ENCODE measurements around the gene UBE2S. TPM values are rescaled to one million over a fixed set of nuclear protein-coding genes. Genes with fewer than 3 reads are reported as not detected.
"Not testable (repeated sequence)": the region's sequence is repeated elsewhere in the genome, so short reads cannot be mapped to it uniquely, and the experiment has no call there.

Gene UBE2S
- total RNA-seq, 1 experiment from 2014 or later, result 254 TPM

DNA sequence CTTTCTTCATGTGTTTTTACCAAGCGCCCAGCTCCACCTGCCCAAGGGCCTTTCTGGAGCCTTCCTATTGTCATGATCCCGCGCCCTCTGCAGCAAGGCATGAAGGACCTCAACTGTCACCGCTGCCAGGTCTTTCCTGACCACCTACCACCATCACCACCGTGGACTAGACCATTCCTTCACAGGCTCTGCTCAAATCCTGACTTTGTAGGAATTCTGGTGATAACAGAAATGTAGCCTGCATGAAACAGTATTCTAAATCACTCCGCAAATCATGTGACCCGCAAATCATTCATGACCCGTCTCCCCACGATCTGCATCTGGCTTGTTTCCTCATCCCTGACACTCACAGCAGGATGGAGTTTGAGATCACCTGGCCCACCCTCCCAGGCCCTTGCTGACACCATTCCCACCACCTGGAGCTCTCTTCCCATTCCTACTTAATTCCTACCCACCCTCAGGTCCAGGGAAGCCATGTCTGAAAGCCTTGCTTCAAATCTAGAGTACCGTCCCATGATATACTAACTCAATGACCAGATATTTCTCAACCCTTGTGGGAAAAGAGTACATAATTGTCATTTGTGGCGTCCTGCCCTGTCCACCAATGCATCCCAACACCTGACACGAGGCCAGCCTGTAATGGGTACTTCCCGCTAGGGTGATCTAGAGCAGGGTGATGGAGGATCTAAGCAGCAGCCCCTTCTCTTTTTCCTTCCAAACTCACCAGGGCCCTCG, 1.3 kb downstream of the UBE2S start:
- no peak for DNase-seq (ENCODE audit: low read depth)

DNA sequence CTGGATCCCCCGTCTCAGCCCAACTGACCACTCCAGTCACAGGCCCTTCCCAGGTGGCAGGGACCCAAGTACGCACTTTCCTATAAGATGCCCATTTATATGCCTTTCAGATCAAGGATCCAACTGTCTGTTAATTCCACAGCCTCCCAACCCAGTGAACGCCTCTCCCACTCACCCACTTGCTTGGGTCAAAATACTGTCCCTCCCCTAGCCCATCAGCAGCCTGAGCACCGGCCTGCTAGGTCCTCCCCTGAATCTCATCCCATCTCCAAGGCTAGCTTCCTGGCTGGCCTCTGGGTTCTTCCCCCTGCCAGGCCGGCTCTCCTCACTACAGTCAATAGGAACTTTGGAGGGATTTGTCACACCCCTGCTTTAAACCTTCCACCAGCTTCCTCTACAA, 1.9 kb downstream of the UBE2S start:
- DNase-seq (ENCODE audit: low read depth), result no peak

DNA sequence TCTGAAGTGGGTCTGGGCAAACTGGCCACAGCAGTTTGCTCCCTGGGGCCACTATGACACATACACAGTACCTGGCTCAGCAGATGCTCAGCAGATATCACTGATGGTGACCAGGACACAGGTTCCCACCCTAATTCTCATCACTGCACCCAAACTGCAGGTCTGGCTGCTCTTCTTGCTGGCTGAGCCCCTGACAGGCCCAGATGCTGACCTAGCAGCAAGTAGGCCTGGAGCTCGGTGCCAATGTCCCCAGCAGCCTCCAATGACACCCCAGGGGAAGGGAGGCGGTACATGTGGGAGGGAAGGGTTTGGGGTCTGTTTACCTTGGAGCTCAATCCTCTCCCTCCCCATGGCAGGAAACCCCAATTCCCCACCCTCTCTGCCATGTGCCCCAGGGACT, 5.1 kb downstream of the UBE2S start:
- no peak for DNase-seq (ENCODE audit: low read depth)

DNA sequence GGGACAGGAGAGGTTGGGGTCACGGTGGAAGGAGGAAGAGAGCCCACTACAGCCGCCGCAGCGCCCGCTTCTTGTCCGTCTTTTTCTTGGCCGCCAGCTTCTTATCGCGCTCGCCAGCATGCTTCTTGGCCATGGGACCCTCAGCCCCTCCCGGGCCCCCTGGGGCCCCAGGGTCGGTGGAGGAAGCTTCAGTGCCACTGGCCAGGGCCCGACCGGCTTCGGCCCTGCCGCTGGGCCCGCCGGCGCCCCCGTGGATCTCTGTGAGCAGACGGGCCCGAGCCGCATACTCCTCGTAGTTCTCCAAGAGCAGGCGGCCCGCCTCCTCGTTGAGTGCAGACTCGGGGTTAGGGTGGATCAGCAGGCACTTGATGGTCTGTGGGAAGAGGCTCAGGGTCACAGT, 6.2 kb downstream of the UBE2S start:
- not testable (repeated sequence) for DNase-seq (ENCODE audit: low read depth)

DNA sequence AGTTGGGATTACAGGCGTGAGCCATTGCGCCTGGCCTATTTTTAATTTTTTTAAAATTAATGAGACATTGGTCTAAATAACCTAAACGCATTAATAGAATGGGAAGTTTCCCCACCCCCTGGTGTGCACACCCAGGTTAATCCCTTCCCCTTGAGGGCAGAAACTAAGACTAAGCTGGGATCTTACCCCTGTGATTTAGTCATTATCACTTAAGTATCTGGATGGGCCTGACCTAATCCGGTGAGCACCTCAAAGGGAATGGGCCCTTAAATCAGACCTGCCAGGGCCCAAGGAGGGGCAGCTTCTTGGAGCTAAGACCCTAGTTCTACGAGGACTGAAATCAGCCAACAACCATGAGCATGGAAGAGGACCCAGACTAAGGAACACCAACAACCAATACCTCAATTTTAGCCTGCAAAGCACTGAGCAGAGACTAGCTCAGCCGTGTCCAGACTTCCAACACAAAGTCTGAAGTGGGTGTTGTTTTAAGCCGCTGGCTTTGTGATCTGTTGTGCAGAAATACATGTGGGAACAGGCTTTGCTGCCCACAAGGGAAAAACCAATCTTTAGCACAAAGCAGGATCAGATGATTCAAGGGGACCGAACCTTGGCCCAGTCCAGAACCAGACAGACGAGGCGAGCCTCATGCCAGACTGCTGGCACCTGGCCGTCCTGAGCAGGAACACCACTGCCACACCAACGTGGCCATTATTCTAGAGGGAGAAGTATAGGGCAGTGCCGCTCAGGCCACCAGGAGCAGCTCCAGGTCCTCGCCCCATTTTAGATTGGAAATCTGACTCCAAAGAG, 7.1 kb downstream of the UBE2S start:
- DNase-seq (ENCODE audit: low read depth), result no peak

DNA sequence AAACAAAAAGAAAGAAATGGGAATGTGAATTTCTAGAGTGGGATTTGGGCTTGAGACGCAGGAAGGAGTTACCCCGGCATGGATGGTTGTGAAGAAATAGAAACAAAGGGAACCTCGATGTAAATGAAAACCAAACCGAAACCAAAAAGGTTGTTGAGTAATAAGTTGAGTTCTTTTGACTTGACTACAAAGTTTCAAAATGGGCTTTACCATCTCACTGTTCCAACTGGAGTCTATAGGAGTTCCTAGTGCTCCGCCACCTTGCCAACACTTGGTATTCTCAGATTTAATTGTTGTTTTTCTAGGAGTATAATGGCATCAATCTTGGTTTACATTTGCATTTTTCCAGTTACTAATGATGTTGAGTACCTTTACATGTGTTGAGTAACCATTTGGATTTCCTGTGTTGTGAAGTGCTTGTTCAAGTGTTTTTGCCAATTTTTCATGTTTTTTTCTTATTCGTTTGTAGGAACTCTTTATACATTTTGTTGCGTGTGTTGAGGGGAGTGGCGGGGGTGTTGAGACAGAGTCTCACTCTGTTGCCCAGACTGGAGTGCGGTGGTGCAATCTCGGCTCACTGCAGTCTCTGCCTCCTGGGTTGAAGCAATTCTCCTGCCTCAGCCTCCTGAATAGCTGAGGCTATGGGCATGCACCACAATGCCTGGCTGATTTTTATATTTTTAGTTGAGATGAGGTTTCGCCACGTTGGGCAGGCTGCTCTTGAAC, 9.2 kb downstream of the UBE2S start:
- no peak for DNase-seq (ENCODE audit: low read depth)

DNA sequence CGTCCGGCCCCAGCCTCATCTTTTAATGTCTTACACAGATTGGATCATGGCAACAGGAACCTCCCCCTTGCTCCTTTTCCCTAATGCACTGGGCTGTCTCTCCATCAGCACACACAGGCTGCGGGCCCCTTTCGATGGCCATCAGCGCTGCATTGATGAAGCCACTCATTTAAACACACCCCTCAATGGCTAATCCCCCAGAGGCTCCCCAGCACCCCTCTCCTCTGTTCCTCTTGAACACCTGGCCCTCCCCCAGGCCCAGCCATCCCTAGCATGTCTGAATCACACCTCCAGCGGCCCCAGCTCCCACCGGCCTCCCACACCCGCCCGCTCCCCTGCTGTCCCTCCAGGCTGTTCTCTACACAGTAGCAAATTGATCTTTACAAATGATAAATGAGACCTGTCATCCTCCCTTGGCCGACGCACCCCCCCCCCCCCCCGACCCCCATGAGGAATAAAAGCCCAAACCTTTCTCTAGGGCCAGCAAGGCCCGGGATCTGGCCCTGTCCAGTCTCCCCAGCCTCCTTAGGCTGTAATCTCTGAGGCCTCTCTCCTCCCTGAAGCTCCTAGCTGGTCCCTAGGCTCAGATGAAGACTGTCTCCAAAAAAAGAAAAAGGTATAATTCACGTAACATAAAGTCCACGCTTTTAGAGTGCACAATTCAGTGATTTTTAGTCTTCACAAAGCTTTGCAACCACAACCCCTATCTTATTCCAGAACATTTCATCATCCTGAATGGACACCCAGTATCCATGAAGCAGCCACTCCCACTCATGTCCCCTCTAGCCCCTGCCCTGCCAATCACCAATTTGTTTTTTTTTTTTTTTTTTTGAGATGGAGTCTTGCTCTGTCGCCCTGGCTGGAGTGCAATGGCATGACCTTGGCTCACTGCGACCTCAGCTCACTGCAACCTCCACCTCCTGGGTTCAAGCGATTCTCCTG, 14.5 kb downstream of the UBE2S start:
- no peak for DNase-seq (ENCODE audit: low read depth)

DNA sequence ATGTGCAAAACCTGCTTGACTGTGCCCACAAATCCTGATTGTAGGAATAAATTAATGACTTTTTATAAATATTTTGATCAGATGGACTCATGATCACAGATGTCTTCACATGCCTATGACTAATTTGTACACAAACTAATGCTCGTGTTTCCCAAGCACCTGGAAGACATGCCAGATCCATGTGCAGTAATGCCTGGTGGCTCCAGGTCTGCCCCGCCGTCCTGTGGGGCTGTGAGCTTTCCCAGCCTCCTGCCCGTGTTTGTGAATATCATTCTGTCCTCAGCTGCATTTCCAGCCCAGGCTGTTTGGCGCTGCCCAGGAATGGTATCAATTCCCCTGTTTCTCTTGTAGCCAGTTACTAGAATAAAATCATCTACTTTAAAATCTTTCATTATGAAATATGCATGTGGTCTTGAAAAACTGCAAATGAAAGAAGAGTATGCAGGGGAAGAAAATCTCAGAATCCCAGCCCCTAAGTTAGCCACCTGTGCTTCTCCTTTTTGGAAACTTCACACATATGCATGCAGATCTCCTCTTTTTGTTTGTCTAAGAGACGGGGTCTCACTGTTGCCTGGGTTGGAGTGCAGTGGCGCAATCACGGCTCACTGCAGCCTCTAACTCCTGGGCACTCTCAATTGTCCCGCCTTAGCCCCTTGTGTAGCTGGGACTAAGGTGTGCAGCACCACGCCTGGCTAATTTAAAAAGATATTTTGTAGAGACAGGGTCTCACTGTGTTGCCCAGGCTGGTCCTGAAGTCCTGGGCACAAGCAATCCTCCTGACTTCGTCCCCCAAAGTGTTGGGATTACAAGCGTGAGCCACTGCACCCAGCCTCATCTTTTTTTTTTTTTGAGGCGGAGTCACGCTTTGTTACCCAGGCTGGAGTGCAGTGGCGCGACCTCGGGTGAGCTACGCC, 15.6 kb downstream of the UBE2S start:
- DNase-seq (ENCODE audit: low read depth), result no peak

DNA sequence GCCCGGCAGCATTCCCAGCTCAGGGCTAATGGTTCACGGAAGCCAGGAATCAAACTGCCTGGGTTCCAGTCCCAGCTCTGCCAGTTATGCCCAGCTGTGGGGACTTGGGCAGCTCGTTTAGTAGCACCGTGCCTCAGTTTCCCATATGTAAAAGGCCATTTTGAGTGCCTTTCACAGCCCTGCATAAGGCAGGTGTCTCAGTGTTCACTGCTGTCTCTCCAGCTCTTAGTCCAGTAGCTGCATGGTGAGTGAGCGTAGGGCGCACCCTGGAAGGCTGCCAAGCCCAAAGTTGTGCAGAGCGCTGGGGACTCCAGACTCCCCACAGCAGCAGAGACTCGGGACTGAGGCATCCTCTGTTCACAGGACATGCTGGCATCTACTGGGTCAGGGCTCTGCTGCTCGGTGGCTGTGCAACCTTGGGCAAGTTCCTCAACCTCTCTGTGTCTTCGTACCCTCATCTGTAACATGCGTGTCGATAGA, 16.4 kb downstream of the UBE2S start:
- DNase-seq (ENCODE audit: low read depth), result no peak

DNA sequence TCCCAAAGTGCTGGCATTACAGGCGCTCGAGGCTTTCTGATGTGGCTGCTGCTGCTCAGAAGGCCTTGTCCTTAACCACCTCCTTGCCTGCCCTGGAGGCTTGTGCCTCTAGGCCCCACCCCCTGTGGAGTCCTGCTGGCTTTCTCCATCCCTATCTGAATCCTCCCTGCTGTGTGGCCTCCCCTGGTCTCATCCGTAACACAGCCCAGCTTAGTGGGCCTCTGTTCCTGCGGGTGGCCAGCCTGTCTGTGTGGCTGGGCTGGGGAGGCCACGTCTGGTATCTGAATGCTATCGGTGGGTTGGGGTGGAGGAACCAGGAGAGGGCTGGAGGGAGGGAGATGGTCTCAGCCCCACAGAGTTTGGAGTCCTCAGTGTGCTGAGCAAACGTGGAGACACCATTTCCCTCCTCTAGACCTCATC, 17.1 kb downstream of the UBE2S start:
- no peak for DNase-seq (ENCODE audit: low read depth)

DNA sequence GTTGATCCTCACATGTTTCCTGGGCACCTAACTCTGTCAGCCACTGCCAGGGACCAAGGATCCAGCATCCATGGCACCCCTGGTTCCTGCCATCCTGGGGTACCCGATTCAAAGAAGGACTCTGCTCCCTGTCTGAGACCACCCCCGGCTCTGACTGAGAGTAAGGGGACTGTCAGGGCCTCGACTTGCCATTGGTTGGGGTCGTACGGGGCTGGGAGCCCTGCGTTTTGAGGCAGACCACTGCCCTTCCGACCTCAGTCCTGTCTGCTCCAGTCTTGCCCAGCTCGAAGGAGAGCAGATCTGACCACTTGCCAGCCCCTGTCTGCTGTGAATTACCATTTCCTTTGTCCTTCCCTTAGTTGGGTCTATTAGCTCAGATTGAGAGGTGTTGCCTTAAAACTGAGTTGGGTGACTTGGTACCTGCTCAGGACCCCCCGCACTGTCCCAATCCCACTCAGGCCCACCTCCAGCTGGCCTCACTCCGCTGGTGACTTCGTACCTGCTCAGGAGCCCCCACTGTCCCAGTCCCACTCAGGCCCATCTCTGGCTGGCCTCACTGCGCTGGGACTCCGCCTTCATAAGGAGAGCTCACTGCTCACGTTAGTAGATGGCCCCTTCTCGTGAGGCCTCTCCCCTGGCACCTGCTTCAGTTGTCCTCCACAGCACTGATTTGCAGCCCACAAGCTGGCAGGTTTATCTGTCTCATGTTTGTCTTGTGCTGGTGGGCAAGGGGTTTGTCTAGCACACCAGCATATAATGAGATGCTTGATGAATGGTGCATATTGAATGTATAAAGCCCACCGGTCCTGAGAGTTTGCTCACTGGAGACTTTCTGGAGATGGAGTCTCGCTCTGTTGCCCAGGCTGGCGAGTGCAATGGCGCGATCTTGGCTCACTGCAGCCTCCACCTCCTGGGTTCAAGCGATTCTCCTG, 17.9 kb downstream of the UBE2S start:
- DNase-seq (ENCODE audit: low read depth), result no peak

DNA sequence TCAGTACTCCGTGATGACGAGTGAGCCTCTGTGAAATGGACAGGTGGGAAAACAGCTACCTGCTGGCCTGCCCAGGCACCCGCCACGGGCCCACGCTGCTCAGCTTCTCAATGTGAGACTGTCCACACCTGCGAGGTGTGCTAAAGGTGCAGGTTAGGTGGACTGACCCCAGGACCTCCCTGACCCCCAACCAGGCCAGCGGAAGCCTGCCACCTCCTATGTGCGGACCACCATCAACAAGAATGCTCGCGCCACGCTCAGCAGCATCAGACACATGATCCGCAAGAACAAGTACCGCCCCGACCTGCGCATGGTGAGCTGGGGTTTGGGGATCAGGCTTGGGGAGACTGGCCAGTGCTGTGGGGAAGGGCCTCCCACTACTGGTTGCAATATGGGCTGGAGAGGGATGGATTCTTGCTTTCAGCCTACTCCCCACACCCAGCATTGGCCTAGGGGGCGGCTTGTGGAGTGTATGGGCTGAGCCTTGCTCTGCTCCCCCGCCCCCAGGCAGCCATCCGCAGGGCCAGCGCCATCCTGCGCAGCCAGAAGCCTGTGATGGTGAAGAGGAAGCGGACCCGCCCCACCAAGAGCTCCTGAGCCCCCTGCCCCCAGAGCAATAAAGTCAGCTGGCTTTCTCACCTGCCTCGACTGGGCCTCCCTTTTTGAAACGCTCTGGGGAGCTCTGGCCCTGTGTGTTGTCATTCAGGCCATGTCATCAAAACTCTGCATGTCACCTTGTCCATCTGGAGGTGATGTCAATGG, 19.7 kb downstream of the UBE2S start:
- no peak for DNase-seq (ENCODE audit: low read depth)

DNA sequence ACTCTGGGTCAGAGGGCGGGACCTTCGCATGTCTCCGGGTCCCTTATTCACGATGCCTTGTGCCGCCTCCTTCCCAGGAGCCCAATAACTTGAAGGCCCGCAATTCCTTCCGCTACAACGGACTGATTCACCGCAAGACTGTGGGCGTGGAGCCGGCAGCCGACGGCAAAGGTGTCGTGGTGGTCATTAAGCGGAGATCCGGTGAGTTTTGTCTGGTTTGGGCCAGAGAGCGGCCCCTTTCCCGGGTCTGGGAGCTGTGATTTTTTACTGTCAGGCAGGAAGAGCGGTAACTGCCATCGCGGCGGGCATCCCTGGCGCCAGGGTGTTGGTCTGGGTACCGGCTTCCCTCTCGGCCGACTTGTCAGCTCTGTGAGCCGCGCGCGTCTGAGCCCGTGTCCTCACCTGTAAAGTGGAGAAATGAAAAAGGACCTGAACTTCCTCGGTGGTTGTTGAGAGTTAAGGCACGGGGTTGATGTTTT, 21.1 kb downstream of the UBE2S start:
- DNase-seq (ENCODE audit: low read depth), result no peak

DNA sequence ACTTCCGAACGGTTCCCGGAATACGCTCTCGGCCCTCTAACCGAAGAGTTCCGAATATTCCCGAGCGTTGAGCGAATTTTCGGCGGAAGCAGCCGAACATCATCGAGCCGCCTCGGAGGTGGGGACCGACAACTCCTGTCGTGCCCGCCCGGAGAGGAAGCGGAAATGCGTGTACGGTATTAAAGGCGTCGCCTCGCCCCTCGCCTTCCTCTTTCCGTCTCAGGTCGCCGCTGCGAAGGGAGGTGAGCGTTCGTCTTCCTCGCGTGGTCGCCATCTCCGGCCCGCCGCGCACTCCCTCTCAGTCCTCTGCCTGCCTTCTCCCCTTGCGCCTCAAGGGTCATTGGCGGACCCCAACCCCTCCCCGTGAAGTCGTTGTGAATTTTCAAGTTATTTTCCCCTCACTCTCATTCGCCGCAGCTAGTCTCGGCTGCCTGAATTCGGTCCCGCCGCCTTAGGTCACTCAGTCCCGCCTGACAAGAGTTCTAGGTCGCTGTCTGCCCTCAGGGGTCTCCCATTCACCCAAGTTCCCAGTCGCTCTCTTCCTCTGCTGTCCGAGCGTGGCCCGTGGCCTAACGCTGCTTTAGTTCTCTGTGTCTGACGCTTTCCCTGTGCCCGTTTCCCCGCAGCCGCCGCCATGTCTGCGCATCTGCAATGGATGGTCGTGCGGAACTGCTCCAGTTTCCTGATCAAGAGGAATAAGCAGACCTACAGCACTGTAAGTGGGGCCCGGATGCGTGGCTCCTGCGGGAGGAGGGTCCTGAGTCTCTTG, 21.7 kb downstream of the UBE2S start, which contains the start of gene RPL28:
Gene RPL28 (plus strand): TSS at position 209 of the 769 bp plus-strand sequence. CDS start 426 bp downstream, at position 635.
- peak; percentile 97 for DNase-seq (ENCODE audit: low read depth)

DNA sequence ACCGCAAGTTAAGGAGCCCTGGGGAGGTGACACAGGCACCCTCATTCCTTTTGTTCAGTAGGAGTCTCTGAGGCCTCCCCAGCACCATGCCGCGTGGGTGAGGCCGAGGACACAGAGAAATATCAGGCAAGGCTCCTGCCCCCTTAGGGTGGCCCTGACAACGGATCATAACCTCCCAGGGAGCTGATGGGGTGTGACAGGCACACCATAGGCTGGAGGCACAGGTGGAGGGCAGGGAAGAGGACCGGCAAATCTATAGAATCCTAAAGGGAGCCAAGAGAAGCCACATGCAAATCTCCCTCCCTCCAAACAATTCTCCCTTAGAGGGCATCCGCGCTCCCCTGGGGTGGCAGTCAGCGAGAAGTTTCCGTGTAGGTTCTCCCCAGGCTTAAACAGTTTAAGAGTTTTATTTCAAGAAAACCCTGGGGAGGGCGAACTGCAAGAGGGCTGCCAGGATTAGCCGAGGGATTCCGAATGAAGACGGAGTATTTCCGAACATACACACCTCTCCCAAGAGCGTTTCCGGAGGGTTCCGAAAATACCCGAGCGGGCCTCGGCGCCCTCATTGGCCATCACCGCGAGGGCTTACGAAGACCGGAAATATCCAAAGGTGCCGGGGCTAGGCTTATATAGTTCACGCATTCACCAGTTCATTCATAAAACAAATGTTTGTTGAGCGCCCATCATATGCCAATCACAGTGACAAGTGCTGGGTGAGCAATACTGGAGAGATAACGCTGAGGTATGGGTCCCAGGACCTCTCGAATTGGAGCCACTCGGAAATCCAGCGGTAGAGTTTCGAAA, 22.5 kb downstream of the UBE2S start:
- peak; percentile 92 for DNase-seq (ENCODE audit: low read depth)
